HEK293 (cell line): Measurements from ENCODE around the gene RLN3.

Experiments
- CTCF ChIP-seq: fragments of 450-650 bp; formaldehyde crosslinking; IDR thresholded peaks from 2 replicates; pipeline ENCODE4 v1.5.1; 2016; ENCODE audit warnings: missing biosample characterization, missing genetic modification characterization
- KLF1 ChIP-seq: fragments of 450-650 bp; formaldehyde crosslinking; IDR thresholded peaks from 2 replicates; pipeline ENCODE4 v1.5.1; 2016; ENCODE audit warnings: missing biosample characterization, missing genetic modification characterization
- KLF9 ChIP-seq: fragments of 450-650 bp; formaldehyde crosslinking; IDR thresholded peaks from 2 replicates; pipeline ENCODE4 v1.5.1; 2016; ENCODE audit warnings: missing biosample characterization, missing genetic modification characterization, low read depth
- MYNN ChIP-seq: fragments of 450-650 bp; formaldehyde crosslinking; IDR thresholded peaks from 2 replicates; pipeline ENCODE4 v1.5.1; 2016; ENCODE audit warnings: missing biosample characterization, missing genetic modification characterization, borderline replicate concordance
- PRDM4 ChIP-seq: fragments of 450-650 bp; formaldehyde crosslinking; IDR thresholded peaks from 2 replicates; pipeline ENCODE4 v1.5.1; 2017; ENCODE audit warnings: missing biosample characterization, missing genetic modification characterization
- REST ChIP-seq: fragments of 450-650 bp; formaldehyde crosslinking; IDR thresholded peaks from 2 replicates; pipeline ENCODE4 v1.5.1; 2016; ENCODE audit warnings: missing biosample characterization, missing genetic modification characterization
- ZBTB49 ChIP-seq: fragments of 450-650 bp; formaldehyde crosslinking; IDR thresholded peaks from 2 replicates; pipeline ENCODE4 v1.5.1; 2016; ENCODE audit warnings: missing biosample characterization, missing genetic modification characterization, low read depth
- ZNF274 ChIP-seq, 2 experiments: fragments of 200-500 bp in 1 of 2; fragments of 450-650 bp in 1 of 2; sonication (Bioruptor generic) in 1 of 2; formaldehyde crosslinking in 1 of 2; IDR thresholded peaks; 2 replicates each; pipeline versions ENCODE4 v1.5.1 to v1.6.1; 2014 to 2016; ENCODE audit warnings: borderline replicate concordance in 1 of 2, inconsistent platforms in 1 of 2, low read length in 1 of 2, missing biosample characterization in 1 of 2, missing genetic modification characterization in 1 of 2
- ZNF777 ChIP-seq: fragments of 450-650 bp; formaldehyde crosslinking; IDR thresholded peaks from 2 replicates; pipeline ENCODE4 v1.5.1; 2017; ENCODE audit warnings: missing biosample characterization, missing genetic modification characterization, borderline replicate concordance
- ZNF830 ChIP-seq: fragments of 450-650 bp; IDR thresholded peaks from 2 replicates; pipeline ENCODE4 v1.5.0; 2018; ENCODE audit warnings: missing biosample characterization, missing genetic modification characterization, low read depth, mild to moderate bottlenecking, moderate library complexity

GRCh38 chr19:14003251-14004055, 24.5 kb upstream of the RLN3 start:
- TF ChIP-seq ZNF830 (tag by site-specific recombination), result no peak
- no peak for TF ChIP-seq ZNF777 (tag by site-specific recombination)
- TF ChIP-seq KLF9, result no peak
- no peak for TF ChIP-seq CTCF (tag by site-specific recombination)
- no peak for TF ChIP-seq ZBTB49
- no peak for TF ChIP-seq MYNN (tag by site-specific recombination)
- no peak for TF ChIP-seq KLF1
- 0 out of 2 replicates have a peak, but pooled peaks have one; percentile 23 for TF ChIP-seq PRDM4 (tag by site-specific recombination)
- TF ChIP-seq REST (tag by site-specific recombination), result no peak
- no peak for TF ChIP-seq ZNF274 (IDR thresholded peaks at IDR 0.05; ENCODE audit: low read length)
- TF ChIP-seq ZNF274 (tag by site-specific recombination; IDR thresholded peaks at IDR 0.05; ENCODE audit: borderline replicate concordance), result no peak
